Medulla oblongata (tissue), 1 donor: ENCODE measurements around the gene PLXNA2.

Experiments used
- DNase-seq: peaks from one replicate; pipeline ENCODE4 v3.0.0-alpha.2; 2015; ENCODE audit errors: extremely low spot score

PLXNA2 gene

GRCh38 chr1:208042868-208043267 is 201.3 kb downstream of the PLXNA2 start:
- DNase-seq = no peak

GRCh38 chr1:208042041-208042615 is 202.1 kb downstream of the PLXNA2 start:
- DNase-seq = no peak

GRCh38 chr1:208041505-208041904 is 202.7 kb downstream of the PLXNA2 start:
- DNase-seq = no peak

GRCh38 chr1:208040821-208041297 is 203.3 kb downstream of the PLXNA2 start:
- DNase-seq = no peak

- DNase-seq = no peak
Observed at GRCh38 chr1:208039536-208040332, 204.4 kb downstream of the PLXNA2 start.

- no peak for DNase-seq
Observed at GRCh38 chr1:208038303-208038702, 205.9 kb downstream of the PLXNA2 start.

GRCh38 chr1:208036918-208037766 is 207.0 kb downstream of the PLXNA2 start:
- no peak for DNase-seq

- no peak for DNase-seq
Observed at GRCh38 chr1:208036106-208036808, 207.9 kb downstream of the PLXNA2 start.

GRCh38 chr1:208034135-208034534 is 210.0 kb downstream of the PLXNA2 start:
- DNase-seq = no peak

- no peak for DNase-seq
Observed at GRCh38 chr1:208033236-208033635, 210.9 kb downstream of the PLXNA2 start.

- no peak for DNase-seq
Observed at GRCh38 chr1:208031932-208032320, 212.3 kb downstream of the PLXNA2 start.

GRCh38 chr1:208031316-208031931 is 212.8 kb downstream of the PLXNA2 start:
- DNase-seq = no peak

GRCh38 chr1:208030288-208031091 is 213.7 kb downstream of the PLXNA2 start:
- DNase-seq = no peak

- peak; percentile 20 for DNase-seq
Observed at GRCh38 chr1:208029381-208030287, 214.6 kb downstream of the PLXNA2 start.

- DNase-seq = no peak
Observed at GRCh38 chr1:208028526-208028925, 215.7 kb downstream of the PLXNA2 start.

- DNase-seq = no peak
Observed at GRCh38 chr1:208027861-208028260, 216.3 kb downstream of the PLXNA2 start.

- no peak for DNase-seq
Observed at GRCh38 chr1:208026880-208027438, 217.2 kb downstream of the PLXNA2 start.

GRCh38 chr1:208025031-208025430 is 219.2 kb downstream of the PLXNA2 start:
- peak; percentile 72 for DNase-seq

- DNase-seq = no peak
Observed at GRCh38 chr1:208024406-208024805, 219.8 kb downstream of the PLXNA2 start.
